GM19468 (cell line): ENCODE data around the gene INHA.

Source experiments
- ATAC-seq: cut with Tn5 transposase; IDR thresholded peaks from one replicate; pipeline ENCODE4 v1.9.1; 2021; ENCODE audit warnings: mild to moderate bottlenecking, moderate library complexity, moderate number of reproducible peaks; ENCODE audit not compliant: unreplicated experiment; ENCODE audit errors: extremely low read depth

Gene INHA

GRCh38 chr2:219607931-219608330 lies 35.8 kb downstream of the INHA start:
- no peak for ATAC-seq

- ATAC-seq: no peak
Measured at GRCh38 chr2:219608399-219608964, 36.4 kb downstream of the INHA start.

GRCh38 chr2:219609149-219609750 lies 37.1 kb downstream of the INHA start:
- no peak for ATAC-seq

GRCh38 chr2:219611306-219611705 lies 39.2 kb downstream of the INHA start:
- no peak for ATAC-seq

GRCh38 chr2:219611866-219612576 lies 39.9 kb downstream of the INHA start:
- ATAC-seq: no peak

- no peak for ATAC-seq
Measured at GRCh38 chr2:219612577-219613286, 40.6 kb downstream of the INHA start.

GRCh38 chr2:219613461-219614070 lies 41.5 kb downstream of the INHA start:
- ATAC-seq: no peak

GRCh38 chr2:219614076-219614860 lies 42.2 kb downstream of the INHA start:
- ATAC-seq: no peak

- no peak for ATAC-seq
Measured at GRCh38 chr2:219615036-219615435, 42.9 kb downstream of the INHA start.

- no peak for ATAC-seq
Measured at GRCh38 chr2:219615894-219616293, 43.8 kb downstream of the INHA start.

GRCh38 chr2:219616550-219616949 lies 44.4 kb downstream of the INHA start:
- ATAC-seq: no peak

- no peak for ATAC-seq
Measured at GRCh38 chr2:219618733-219619122, 46.6 kb downstream of the INHA start.

- ATAC-seq: no peak
Measured at GRCh38 chr2:219619235-219619634, 47.1 kb downstream of the INHA start.

- ATAC-seq: no peak
Measured at GRCh38 chr2:219620546-219620945, 48.4 kb downstream of the INHA start.

- ATAC-seq: no peak
Measured at GRCh38 chr2:219621935-219622334, 49.8 kb downstream of the INHA start.

GRCh38 chr2:219622472-219622871 lies 50.4 kb downstream of the INHA start:
- no peak for ATAC-seq

- no peak for ATAC-seq
Measured at GRCh38 chr2:219624565-219624964, 52.5 kb downstream of the INHA start.

- no peak for ATAC-seq
Measured at GRCh38 chr2:219625179-219625578, 53.1 kb downstream of the INHA start.
